ENCODE results near the gene MTHFD2L.
"Not testable (repeated sequence)": the region's sequence is repeated elsewhere in the genome, so short reads cannot be mapped to it uniquely, and the experiment has no call there.

The MTHFD2L gene

DNA sequence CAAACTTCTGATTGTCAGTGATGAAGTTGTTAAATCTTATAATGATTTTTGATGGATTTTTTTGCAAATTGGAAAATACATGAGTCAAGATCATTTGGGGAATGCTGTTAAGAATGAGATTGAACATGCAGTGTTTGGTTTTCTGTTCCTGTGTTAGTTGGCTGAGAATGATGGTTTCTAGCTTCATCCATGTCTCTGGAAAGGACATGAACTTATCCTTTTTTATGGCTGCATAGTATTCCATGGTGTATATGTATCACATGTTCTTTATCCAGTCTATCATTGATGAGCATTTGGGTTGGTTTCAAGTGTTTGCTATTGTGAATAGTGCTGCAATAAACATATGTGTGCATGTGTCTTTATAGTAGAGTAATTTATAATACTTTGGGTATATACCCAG lies 182.5 kb downstream of the MTHFD2L start:
- not testable (repeated sequence) for DNase-seq

DNA sequence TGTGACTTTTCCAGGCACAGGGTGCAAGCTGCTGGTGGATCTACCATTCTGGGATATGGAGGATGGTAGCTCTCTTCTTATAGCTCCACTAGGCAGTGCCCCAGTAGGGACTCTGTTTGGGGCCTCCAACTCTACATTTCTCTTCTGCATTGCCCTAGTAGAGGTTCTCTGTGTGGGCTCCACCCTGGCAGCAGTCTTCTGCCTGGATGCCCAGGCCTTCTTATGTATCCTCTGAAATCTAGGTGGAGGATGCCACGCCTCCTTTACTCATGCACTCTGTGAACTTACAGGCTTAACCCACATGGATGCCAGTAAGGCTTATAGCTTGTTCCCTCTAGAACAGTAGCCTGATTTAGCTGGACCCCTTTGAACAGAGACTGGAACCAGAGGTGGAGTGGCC lies 186.1 kb downstream of the MTHFD2L start:
- DNase-seq = no peak
